ENCODE results near the gene UBL3.

UBL3 gene

DNA sequence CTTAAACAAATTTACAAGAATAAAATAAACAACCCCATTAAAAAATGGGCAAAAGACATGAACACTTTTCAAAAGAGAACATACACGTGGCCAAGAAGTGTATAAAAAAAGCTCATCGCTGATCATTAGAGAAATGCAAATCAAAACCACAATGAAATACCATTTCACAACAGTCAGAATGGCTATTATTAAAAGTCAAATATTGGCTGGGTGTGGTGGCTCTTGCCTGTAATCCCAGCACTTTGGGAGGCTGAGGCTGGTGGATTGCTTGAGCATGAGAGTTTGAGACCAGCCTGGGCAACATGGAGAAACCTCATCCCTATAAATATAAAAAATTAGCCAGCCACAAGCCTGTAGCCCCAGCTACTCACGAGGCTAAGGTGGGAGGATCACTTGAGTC, 89.9 kb downstream of the UBL3 start:
- TF ChIP-seq ZFX (IDR thresholded peaks at IDR 0.05) = no peak
- TF ChIP-seq CTCF (conservative IDR thresholded peaks at IDR 0.05) = no peak

GRCh38 chr13:29758531-29759114, 91.8 kb downstream of the UBL3 start:
- no peak overlapping the region for H3K27ac ChIP-seq
- no peak for TF ChIP-seq CTCF (conservative IDR thresholded peaks at IDR 0.05)
- no peak for TF ChIP-seq ZFX (IDR thresholded peaks at IDR 0.05)

More for the DNA sequence above, 89.9 kb downstream of the UBL3 start:
- no peak overlapping the region; the same call in 1 of the 2 replicates for H3K27ac ChIP-seq

DNA sequence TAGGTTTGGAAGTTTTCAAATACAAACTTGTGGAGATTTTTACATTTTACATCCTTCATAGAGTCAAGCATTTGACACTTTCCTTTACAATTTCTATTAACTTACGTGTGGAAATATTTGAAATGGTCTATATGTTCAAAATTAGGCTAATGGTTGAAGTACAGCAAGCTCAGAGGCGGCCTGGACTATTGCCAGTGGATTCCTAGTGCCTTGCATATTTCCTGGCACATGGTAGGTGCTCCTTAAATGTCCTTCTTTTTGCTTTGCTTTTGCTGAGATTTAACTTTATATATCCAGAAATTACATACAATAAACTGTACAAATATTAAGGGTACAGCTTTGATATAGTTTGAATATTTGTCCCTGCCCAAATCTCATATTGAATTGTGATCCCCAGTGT, 93.9 kb downstream of the UBL3 start:
- no peak for TF ChIP-seq CTCF (conservative IDR thresholded peaks at IDR 0.05)
- no peak for TF ChIP-seq ZFX (IDR thresholded peaks at IDR 0.05)
- no peak overlapping the region for H3K27ac ChIP-seq

DNA sequence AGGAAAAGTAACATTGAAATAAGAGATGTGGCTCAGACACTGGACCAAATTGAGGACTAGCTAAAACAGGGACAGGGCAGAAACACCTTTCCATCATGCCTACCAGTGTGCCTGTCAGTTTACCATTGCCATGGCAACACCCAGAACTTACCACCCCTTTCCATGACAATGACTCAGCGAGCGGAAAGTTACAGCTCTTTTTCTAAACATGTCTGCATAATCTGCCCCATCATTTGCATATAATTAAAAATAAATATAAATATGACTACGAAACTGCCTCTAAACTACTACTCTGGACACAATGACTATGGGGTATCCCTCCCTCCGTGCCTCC, 96.0 kb downstream of the UBL3 start:
- TF ChIP-seq CTCF (conservative IDR thresholded peaks at IDR 0.05) (no peak), ZFX (IDR thresholded peaks at IDR 0.05) (no peak)
- 0 out of 2 replicates have a peak overlapping the region, but pooled peaks have one; percentile 2 for H3K27ac ChIP-seq

DNA sequence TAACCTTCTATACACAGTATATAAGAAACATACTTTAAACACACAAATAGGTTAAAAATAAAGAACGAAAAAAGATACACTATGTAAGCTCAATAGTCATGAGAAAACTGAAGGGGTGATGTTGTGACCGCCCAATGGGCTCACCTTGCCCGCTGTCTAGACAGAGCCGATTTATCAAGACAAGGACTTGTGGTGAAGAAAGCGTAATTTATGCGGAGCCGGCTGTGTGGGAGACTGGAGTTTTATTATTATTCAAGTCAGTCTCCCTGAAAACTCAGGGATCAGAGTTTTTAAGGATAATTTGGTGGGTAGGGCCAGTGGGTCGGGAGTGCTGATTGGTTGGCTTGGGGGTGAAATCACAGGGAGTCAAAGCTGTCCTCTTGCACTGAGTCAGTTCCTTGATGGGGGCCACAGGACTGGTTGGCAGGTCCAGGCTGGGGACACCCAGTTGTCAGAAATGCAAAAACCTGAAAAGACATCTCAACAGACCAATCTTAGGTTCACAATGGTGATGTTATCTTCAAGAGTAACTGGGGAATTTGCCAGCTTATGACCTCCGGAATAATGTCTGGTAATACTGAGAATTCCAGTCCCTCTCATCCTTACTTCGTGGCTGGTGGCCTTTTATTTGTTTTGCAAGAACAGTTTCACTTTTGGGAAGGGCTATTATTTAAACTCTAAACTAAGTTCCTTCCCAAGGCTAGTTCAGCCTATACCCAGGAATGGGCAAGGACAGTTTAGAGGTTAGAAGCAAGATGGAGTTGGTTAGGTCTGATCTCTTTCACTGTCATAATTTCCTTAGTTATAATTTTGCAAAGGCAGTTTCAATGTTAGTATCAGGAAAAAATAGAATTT, 96.6 kb downstream of the UBL3 start:
- H3K27ac ChIP-seq = no peak overlapping the region; the same call in 1 of the 2 replicates
- TF ChIP-seq CTCF (conservative IDR thresholded peaks at IDR 0.05) (no peak), ZFX (IDR thresholded peaks at IDR 0.05) (no peak)

DNA sequence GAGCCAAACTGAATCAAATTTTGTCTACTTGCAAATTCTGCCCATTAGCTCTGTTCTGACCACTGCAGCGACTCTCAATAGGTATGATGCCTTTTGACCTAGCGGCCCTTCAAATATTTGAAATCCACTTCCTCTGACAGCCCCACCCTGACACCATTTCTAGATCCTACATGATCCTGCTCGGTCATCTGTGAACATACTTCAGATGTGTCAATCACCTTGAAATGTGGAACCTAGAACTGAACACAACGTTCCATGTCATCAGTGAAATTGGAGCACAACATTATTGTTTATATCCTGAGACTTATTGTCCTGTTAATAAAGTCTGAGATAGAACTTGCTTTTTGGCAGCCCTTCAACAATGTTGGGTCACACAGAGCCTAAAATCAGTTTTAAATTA, 98.2 kb downstream of the UBL3 start:
- TF ChIP-seq ZFX (IDR thresholded peaks at IDR 0.05) (no peak), CTCF (conservative IDR thresholded peaks at IDR 0.05) (no peak)
- no peak overlapping the region for H3K27ac ChIP-seq

GRCh38 chr13:29750183-29750530, 100.3 kb downstream of the UBL3 start:
- H3K27ac ChIP-seq = no peak overlapping the region
- TF ChIP-seq CTCF (conservative IDR thresholded peaks at IDR 0.05) (no peak), ZFX (IDR thresholded peaks at IDR 0.05) (no peak)
